ENCODE results near the gene SUSD3.

DNA sequence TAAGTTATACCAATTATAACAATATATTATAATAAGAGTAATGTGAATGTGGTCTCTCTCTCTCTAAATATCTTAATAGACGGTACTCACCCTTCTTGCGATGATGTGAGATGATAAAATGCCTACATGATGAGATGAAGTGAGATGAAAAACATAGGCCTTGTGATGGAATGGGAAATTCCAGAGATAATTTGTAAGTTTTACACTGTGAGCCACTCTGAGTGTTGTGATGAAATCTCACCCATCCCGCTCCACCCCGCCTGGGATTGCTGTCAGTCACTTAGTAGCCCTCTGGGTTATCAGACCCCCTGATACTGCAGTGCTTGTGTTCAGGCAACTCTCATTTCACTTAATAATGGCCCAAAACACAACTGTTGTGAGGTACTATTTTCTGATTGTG, 10.5 kb downstream of the SUSD3 start:
- TF ChIP-seq, protein P1, sequence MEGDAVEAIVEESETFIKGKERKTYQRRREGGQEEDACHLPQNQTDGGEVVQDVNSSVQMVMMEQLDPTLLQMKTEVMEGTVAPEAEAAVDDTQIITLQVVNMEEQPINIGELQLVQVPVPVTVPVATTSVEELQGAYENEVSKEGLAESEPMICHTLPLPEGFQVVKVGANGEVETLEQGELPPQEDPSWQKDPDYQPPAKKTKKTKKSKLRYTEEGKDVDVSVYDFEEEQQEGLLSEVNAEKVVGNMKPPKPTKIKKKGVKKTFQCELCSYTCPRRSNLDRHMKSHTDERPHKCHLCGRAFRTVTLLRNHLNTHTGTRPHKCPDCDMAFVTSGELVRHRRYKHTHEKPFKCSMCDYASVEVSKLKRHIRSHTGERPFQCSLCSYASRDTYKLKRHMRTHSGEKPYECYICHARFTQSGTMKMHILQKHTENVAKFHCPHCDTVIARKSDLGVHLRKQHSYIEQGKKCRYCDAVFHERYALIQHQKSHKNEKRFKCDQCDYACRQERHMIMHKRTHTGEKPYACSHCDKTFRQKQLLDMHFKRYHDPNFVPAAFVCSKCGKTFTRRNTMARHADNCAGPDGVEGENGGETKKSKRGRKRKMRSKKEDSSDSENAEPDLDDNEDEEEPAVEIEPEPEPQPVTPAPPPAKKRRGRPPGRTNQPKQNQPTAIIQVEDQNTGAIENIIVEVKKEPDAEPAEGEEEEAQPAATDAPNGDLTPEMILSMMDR (IDR thresholded peaks at IDR 0.05; ENCODE audit: low read depth, low read length) = no peak
- TF ChIP-seq EZH2phosphoT487 (IDR thresholded peaks at IDR 0.05; ENCODE audit: low read depth) = no peak
